NT2/D1 (cell line): ENCODE measurements around the gene ASS1.
A peak's percentile ranks its signal among the peaks of the same experiment; 100 is the strongest.

Experiments used
- DNase-seq: peaks from one replicate; pipeline ENCODE4 v3.0.0-alpha.2; 2011; ENCODE audit warnings: low read depth, low spot score
- H3K27me3 ChIP-seq: 2 replicates; pipeline ENCODE4 v1.6.0; 2011; ENCODE audit warnings: mild to moderate bottlenecking; ENCODE audit not compliant: insufficient read length, insufficient read depth
- H3K36me3 ChIP-seq: 2 replicates; pipeline ENCODE4 v1.6.1; 2011; ENCODE audit warnings: mild to moderate bottlenecking, low read length, mixed read lengths; ENCODE audit not compliant: insufficient read depth, insufficient read length
- H3K4me1 ChIP-seq: 2 replicates; pipeline ENCODE4 v1.5.1; 2011; ENCODE audit not compliant: insufficient read depth, insufficient read length
- H3K4me3 ChIP-seq: 2 replicates; pipeline ENCODE4 v1.5.1; 2011; ENCODE audit warnings: low read depth; ENCODE audit not compliant: insufficient read length
- H3K9ac ChIP-seq: 2 replicates; pipeline ENCODE4 v1.6.0; 2011; ENCODE audit warnings: low read depth; ENCODE audit not compliant: insufficient read length
- H3K9me3 ChIP-seq: 2 replicates; pipeline ENCODE4 v1.5.1; 2011; ENCODE audit warnings: mild to moderate bottlenecking, low read length; ENCODE audit not compliant: insufficient read depth
- SUZ12 ChIP-seq: IDR thresholded peaks from 2 replicates; pipeline ENCODE4 v1.6.1; 2011; ENCODE audit not compliant: insufficient read length, insufficient read depth; ENCODE audit errors: extremely low read depth
- YY1 ChIP-seq: IDR thresholded peaks from 2 replicates; pipeline ENCODE4 v1.6.1; 2011; ENCODE audit not compliant: insufficient read length, insufficient read depth
- ZNF274 ChIP-seq: IDR thresholded peaks from 2 replicates; pipeline ENCODE4 v1.6.1; 2011; ENCODE audit warnings: mild to moderate bottlenecking, low read depth, low read length

ASS1 gene

DNA sequence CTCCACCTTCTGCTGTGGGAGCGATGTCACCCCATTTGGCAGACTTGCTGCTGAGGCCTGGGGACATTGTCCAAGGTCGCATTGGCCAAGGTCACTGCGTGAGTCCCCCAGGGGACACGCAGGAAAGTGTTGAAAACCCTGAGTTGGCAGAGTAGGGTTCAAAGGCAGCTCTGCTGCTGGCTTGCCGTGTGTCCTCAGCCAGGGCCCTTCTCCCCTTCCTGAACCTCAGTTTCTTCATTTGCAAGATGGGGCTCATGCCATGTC, 14.0 kb downstream of the ASS1 start:
- Histone ChIP-seq H3K36me3 (no peaks in the 10 kb centered on the region), H3K9ac (no peak overlapping the region), H3K27me3 (no peaks in the 10 kb centered on the region), H3K4me3 (no peak overlapping the region), H3K9me3 (no peaks in the 10 kb centered on the region), H3K4me1 (peaks cover 5% of the 10 kb centered on the region)
- TF ChIP-seq YY1 (no peak), ZNF274 (no peak), SUZ12 (no peak)
- no peak for DNase-seq

DNA sequence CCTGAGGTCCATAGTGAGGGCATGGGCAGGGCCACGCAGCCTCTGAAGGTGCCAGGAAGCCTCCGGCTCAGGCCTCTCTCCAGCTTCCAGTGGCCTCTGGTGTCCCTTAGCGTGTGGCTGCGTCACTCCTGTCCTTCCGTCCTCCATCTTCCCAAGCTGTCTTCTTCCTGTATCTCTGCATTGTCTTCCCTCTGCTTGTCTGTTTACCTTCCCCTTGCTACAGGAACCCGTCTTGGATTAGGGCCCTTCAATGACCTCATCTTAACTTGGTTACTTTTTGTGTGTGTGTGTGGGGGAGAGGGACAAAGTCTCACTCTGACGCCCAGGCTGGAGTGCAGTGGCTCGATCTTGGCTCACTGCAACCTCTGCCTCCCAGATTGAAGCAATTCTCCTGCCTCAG, 14.4 kb downstream of the ASS1 start:
- TF ChIP-seq SUZ12 = no peak
- TF ChIP-seq YY1 = no peak
- no peak for TF ChIP-seq ZNF274
- Histone ChIP-seq H3K27me3 (no peaks in the 10 kb centered on the region), H3K9ac (no peak overlapping the region), H3K4me1 (peaks cover 5% of the 10 kb centered on the region), H3K9me3 (no peaks in the 10 kb centered on the region), H3K4me3 (no peak overlapping the region), H3K36me3 (peaks cover 4% of the 10 kb centered on the region)
- DNase-seq = no peak

GRCh38 chr9:130459941-130460669, 15.3 kb downstream of the ASS1 start:
- Histone ChIP-seq H3K9ac (no peak overlapping the region), H3K4me3 (no peak overlapping the region), H3K4me1 (peaks cover 5% of the 10 kb centered on the region), H3K36me3 (peaks cover 9% of the 10 kb centered on the region), H3K9me3 (no peaks in the 10 kb centered on the region), H3K27me3 (no peaks in the 10 kb centered on the region)
- no peak for DNase-seq
- no peak for TF ChIP-seq YY1
- TF ChIP-seq ZNF274 = no peak
- no peak for TF ChIP-seq SUZ12

DNA sequence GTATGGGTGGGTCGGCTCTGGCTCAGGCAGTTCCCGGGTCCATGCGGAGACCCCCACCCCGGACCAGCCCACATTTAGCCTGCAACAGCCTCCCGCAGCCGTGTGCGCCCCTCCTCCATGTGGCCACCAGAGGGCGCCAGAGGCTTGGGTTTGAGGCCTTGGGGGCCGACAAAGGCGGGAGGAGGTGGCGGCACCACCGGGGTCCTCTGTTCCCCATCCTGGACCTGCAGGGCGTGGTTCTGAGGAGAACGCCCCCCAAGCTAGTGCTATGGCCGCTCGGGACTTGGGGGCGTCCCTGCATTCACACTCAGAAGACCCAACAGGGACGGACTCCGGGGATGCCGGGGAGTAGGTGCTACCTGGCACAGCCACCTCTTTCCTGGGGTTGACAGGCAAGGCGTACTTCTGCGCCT, 16.5 kb downstream of the ASS1 start:
- peaks cover 12% of the 10 kb centered on the region for H3K4me1 ChIP-seq
- no peak for DNase-seq
- H3K9ac ChIP-seq = peak overlapping the region; percentile 18
- no peak overlapping the region for H3K4me3 ChIP-seq
- peaks cover 9% of the 10 kb centered on the region for H3K36me3 ChIP-seq
- TF ChIP-seq ZNF274 = no peak
- no peak for TF ChIP-seq SUZ12
- no peak for TF ChIP-seq YY1
- no peaks in the 10 kb centered on the region for H3K9me3 ChIP-seq
- H3K27me3 ChIP-seq = no peaks in the 10 kb centered on the region

DNA sequence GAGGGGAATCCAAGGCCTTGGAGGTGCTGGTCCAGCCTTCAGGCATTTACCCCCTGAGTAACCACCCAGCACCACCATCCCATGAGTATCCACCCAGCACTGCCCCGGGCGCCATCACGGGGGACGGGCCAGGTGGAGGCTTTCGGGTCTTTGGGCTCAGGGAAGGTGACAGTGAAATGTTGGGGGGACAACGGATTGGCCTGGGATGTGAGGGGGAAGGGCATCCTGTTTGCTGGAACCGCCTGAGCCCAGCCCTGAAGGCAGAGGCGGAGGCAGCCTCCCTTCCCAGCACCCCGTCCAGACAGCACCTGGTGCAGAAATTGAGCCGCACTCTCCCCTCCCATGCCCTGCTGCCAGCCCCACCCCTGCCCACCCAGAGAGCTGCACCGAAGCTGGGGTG, 17.0 kb downstream of the ASS1 start:
- H3K9me3 ChIP-seq = no peaks in the 10 kb centered on the region
- TF ChIP-seq ZNF274 (no peak), SUZ12 (no peak), YY1 (no peak)
- peak overlapping the region; percentile 18 for H3K9ac ChIP-seq
- H3K36me3 ChIP-seq = peaks cover 9% of the 10 kb centered on the region
- peaks cover 16% of the 10 kb centered on the region for H3K4me1 ChIP-seq
- H3K4me3 ChIP-seq = no peak overlapping the region
- DNase-seq = no peak
- H3K27me3 ChIP-seq = no peaks in the 10 kb centered on the region

DNA sequence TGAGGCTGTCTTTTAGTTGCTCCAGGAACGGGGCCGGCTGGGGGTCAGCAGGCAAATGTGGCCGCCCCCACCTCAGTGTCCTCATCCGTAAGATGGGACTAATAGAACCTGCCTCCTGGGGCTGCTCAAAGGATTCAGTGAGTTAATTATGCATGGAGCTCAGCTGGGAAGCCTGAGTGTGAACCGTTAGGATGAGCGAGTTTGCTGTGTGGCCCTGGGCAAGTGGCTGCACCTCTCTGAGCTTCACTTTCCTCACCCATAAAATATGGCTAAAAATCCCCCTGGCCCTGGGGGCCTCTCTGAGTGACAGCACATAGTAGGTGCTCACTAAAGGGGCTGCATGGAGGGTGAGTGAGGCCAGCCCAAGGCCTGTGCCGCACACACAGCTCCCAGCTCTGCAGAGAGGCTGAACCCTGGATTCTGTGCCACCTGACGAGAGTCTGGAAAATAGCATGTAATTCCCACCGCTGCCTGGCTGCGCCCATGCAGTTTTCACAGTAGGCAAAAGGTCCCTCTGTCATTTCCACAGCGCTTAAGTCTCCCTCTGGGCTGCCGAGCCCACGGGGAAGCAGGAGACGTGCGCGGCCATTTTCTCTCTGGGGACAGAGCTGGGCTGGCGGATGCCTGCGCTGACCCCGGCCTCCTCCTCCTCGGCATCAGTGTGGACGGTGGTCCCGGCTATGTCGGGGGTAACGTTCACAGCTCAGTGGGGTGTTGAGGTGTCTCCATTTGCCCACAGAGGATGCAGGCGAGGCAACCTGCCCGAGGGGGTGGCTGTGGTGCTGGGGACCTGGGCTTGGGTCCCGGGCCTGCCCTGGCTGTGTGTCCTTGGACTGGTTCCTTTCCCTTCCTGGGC, 18.2 kb downstream of the ASS1 start:
- TF ChIP-seq ZNF274 = no peak
- no peak for TF ChIP-seq YY1
- no peak for TF ChIP-seq SUZ12
- Histone ChIP-seq H3K36me3 (peaks cover 9% of the 10 kb centered on the region), H3K27me3 (no peaks in the 10 kb centered on the region), H3K9me3 (no peaks in the 10 kb centered on the region), H3K4me3 (no peak overlapping the region), H3K4me1 (peaks cover 16% of the 10 kb centered on the region), H3K9ac (no peak overlapping the region)
- DNase-seq = no peak

DNA sequence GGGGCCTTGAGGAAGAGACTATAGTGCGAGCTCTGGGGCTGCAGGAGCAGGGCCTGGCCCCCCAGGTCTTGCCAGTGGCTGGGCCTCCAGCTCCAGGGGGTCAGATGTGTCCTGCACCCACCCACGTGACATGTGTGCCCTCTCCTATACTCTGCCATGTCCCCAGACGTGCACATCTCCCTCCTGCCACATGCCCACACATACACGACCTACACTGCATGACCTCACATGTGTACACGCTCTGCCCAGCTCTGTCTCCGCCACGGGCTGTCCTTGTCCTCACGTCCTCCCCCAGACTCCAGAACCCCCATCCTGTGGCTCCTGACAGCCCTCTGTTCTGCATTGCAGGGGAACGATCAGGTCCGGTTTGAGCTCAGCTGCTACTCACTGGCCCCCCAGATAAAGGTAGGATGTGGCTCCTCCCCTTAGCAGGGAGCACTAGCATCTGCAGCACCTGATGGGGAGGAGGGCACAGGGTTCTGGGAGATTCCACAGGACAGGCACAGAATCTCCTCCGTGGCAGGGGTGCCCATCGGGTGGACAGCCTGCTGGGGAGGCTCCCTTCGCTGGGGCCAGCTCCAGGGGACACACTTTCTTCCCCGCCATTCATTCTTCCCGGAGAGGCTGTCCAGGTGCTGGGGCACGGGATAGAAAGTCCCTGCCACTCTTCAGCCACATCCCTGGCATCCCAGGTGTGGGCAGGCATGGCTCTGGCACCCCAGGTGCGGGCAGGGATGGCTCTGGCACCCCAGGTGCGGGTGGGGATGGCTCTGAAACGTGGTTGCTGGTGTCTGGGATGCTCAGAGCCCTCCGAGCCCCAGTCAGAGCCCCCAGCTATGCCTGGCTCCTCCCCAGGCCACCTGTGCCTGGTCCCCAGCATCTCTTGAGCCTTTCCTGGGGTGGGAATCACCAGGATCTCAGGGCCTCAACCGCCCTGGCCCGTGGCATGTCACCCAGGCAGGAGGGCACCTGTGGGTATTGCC, 19.3 kb downstream of the ASS1 start:
- H3K27me3 ChIP-seq = no peaks in the 10 kb centered on the region
- no peak overlapping the region for H3K9ac ChIP-seq
- TF ChIP-seq ZNF274 = no peak
- no peak for TF ChIP-seq SUZ12
- TF ChIP-seq YY1 = no peak
- no peaks in the 10 kb centered on the region for H3K9me3 ChIP-seq
- no peak overlapping the region for H3K4me3 ChIP-seq
- H3K4me1 ChIP-seq = peaks cover 14% of the 10 kb centered on the region
- H3K36me3 ChIP-seq = peaks cover 9% of the 10 kb centered on the region
- DNase-seq = no peak
